HL-60 (cell line): ENCODE results near the gene ANAPC4.

Source experiments
- GABPA ChIP-seq: IDR thresholded peaks from 2 replicates; pipeline ENCODE4 v1.6.1; 2012; ENCODE audit warnings: low read depth
- POLR2AphosphoS5 ChIP-seq: IDR thresholded peaks from 2 replicates; pipeline ENCODE4 v1.6.1; 2012; ENCODE audit warnings: low read depth
- SPI1 ChIP-seq: IDR thresholded peaks from 2 replicates; pipeline ENCODE4 v1.6.1; 2012; ENCODE audit warnings: low read depth, mild to moderate bottlenecking, borderline replicate concordance
- TF ChIP-seq, protein P1 (sequence below): IDR thresholded peaks from one replicate; pipeline ENCODE4 v1.5.1; 2011; ENCODE audit warnings: low read length, control low read depth, inconsistent platforms; ENCODE audit not compliant: insufficient read depth
- TF ChIP-seq, protein P2 (sequence below): IDR thresholded peaks from 2 replicates; pipeline ENCODE4 v1.6.1; 2012; ENCODE audit warnings: low read depth; ENCODE audit not compliant: insufficient replicate concordance

DNA sequence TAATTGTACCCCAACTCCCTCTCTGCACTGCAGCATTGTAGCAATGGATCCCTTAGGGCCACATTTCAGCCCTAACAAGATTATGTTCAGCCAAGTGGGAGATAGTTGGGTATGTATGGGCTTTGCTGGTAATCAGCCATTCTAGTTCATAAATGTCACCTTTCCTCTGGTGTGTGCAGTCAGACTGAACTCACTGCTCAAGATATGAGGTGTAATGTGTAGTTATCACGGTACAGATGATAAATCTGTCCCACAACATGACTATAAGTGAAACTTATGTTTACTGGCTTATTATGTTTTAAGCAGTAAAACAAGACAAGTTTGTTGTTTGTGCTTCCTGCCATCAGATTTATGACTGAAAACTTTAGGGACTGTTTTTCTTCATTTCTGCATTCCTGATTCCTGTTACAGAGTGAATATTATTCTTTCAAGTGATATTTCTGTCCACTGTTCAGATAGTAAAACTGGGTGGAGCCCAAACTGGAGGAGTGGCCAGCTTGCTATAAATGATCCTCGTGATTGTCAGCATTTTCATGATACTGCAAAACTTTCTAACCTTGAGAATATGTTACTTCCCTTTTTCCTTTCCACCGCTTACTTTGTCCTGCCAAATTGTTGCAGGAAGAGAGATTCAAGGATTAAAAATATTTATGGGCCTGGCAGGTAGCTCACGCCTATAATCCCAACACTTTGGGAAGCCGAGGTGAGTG, 44.9 kb downstream of the ANAPC4 start:
- TF ChIP-seq, protein P1, sequence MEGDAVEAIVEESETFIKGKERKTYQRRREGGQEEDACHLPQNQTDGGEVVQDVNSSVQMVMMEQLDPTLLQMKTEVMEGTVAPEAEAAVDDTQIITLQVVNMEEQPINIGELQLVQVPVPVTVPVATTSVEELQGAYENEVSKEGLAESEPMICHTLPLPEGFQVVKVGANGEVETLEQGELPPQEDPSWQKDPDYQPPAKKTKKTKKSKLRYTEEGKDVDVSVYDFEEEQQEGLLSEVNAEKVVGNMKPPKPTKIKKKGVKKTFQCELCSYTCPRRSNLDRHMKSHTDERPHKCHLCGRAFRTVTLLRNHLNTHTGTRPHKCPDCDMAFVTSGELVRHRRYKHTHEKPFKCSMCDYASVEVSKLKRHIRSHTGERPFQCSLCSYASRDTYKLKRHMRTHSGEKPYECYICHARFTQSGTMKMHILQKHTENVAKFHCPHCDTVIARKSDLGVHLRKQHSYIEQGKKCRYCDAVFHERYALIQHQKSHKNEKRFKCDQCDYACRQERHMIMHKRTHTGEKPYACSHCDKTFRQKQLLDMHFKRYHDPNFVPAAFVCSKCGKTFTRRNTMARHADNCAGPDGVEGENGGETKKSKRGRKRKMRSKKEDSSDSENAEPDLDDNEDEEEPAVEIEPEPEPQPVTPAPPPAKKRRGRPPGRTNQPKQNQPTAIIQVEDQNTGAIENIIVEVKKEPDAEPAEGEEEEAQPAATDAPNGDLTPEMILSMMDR, result no peak
- TF ChIP-seq, protein P2, sequence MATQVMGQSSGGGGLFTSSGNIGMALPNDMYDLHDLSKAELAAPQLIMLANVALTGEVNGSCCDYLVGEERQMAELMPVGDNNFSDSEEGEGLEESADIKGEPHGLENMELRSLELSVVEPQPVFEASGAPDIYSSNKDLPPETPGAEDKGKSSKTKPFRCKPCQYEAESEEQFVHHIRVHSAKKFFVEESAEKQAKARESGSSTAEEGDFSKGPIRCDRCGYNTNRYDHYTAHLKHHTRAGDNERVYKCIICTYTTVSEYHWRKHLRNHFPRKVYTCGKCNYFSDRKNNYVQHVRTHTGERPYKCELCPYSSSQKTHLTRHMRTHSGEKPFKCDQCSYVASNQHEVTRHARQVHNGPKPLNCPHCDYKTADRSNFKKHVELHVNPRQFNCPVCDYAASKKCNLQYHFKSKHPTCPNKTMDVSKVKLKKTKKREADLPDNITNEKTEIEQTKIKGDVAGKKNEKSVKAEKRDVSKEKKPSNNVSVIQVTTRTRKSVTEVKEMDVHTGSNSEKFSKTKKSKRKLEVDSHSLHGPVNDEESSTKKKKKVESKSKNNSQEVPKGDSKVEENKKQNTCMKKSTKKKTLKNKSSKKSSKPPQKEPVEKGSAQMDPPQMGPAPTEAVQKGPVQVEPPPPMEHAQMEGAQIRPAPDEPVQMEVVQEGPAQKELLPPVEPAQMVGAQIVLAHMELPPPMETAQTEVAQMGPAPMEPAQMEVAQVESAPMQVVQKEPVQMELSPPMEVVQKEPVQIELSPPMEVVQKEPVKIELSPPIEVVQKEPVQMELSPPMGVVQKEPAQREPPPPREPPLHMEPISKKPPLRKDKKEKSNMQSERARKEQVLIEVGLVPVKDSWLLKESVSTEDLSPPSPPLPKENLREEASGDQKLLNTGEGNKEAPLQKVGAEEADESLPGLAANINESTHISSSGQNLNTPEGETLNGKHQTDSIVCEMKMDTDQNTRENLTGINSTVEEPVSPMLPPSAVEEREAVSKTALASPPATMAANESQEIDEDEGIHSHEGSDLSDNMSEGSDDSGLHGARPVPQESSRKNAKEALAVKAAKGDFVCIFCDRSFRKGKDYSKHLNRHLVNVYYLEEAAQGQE, result no peak
- TF ChIP-seq POLR2AphosphoS5 (no peak), SPI1 (no peak), GABPA (no peak)
